22Rv1 (cell line): ENCODE data around the gene FADS2.

ENCODE experiments used
- CTCF ChIP-seq: fragments of 450-650 bp; IDR thresholded peaks from 2 replicates; pipeline ENCODE4 v1.5.1; 2017; ENCODE audit warnings: mild to moderate bottlenecking
- ZFX ChIP-seq: fragments of 450-650 bp; IDR thresholded peaks from 2 replicates; pipeline ENCODE4 v1.6.1; 2017; ENCODE audit warnings: antibody characterized with exemption, borderline replicate concordance

DNA sequence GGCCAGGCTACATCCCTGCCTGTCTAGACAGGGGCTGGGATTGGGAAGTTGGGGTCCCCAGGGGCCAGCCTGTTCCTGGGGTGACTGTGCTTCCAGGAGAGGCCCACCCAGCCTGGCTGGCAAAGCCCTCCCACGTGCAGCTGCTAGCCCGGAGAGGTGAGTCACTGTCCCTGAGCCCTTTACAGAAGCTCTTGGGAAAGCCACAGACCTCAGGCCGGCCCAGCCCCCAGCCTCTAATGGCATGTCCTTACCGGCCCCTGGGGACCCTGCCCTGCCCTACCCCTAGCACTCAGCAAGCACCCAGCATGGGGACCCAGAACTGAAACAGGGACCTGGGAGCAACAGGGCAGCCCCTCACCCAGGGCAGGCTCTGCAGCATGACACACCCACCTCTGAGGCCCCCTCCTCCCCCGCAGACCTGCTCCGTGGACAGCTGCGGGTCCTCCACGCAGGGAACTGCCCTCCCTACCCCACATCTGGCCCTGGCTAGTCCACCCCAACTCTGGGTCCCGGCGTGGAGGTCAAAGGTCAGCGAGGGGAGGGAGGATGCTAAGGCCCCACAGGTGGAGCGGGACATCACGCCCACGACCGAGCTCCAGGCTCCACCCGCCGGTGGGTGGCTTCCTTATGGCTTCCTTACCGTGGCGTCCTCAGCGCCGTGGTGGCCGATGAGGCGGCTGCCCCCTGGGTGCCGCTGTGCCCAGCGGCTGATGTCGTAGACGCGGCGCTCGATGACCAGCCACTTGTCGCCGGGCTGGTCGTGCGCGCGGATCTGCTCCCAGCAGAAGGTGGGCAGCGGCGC lies 62.6 kb downstream of the FADS2 start:
- TF ChIP-seq CTCF (peak; percentile 36), ZFX (no peak)
